GM18861 (cell line): Measurements from ENCODE around the gene FKBP4.

Experiments used
- ATAC-seq: cut with Tn5 transposase; IDR thresholded peaks from one replicate; pipeline ENCODE4 v1.9.1; 2021; ENCODE audit not compliant: unreplicated experiment

The FKBP4 gene

DNA sequence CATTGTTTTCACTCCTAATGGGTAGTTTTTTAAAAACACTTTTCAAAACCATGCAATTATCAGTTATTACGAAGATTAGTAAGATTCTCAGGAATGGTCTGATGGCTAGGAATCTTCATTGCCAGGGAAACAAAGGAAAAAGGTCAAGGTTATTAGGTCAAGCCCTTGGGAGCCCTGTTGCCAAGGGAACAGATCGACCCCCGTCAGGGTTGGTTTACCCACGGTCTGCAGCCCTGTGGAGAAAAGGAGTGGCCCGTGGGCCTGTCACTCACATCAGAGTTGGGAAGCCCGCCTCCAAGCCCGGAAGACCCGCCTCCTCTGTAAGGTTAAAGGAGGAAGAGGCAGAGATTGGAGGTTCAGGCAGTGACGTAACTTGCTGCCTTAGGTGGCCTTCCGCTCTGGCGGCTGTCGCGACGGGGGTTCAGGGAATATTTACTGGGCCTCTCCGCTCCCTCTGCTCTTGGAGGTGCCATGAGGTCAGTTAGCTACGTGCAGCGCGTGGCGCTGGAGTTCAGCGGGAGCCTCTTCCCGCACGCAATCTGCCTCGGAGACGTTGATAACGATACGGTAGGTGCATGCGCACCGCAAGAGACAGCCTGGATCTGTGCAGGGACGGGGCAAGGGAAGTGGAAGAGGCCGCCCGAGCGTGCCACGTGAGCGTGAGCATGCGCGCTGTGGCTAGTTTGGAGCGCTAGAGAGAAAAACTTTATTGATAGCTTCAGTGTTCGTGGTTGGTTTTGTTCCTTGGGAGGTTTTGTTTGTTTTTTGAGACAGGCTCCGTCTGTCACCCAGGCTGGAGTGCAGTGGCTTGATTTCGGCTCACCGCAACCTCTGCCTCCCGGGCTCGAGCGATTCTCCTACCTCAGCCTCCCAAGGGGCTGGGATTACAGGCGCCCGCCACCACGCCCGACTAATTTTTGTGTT, 17.8 kb downstream of the FKBP4 start, which contains the start of gene ITFG2:
Gene ITFG2, plus strand, starts transcription at position 379 of the 924 bp plus-strand sequence. Its CDS starts 93 bp downstream, at position 472.
- ATAC-seq, result peak; percentile 91

DNA sequence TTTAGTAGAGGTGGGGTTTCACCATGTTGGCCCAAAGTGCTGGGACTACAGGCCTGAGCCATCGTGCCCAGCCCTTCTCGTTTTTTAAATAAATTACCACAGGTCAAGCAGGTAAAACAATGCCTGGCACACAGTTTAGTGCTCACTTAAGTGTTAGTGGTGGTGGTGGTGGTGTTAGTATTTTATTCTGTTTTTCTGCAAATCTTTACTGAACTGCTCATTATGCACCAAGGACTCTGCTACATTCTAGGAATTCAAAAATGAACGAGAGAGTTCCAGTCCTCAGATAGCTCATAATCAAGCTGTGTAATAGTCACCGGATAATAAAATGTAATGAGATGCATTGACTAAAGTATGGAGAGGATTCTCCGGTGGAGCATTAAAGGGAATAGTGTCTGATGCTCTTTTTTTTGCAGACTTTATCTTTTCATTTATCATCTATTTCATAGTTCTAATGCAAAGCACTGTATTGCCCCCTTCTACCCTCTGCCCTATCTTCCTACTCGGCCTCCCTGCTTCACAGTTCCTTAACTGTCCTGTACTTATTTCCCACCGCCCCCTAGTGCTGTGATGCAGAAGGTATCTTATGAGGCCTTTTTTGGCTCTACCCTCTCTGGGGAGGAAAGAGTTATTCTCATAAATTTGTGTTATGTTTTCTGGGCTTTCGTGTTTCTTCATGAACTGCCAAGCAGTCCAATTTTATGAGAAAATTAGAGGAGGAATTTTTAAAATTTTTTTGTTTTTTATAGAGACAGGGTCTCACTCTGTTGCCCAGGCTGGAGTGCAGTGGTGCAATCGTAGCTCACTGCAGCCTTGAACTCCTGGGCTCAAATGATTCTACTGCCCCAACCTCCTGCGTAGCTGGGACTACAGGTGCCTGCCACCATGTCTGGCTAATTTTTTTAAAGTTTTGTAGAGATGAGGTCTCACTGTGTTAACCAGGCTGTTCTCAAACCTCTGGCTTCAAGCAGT, 18.7 kb downstream of the FKBP4 start:
- ATAC-seq, result peak; percentile 34

DNA sequence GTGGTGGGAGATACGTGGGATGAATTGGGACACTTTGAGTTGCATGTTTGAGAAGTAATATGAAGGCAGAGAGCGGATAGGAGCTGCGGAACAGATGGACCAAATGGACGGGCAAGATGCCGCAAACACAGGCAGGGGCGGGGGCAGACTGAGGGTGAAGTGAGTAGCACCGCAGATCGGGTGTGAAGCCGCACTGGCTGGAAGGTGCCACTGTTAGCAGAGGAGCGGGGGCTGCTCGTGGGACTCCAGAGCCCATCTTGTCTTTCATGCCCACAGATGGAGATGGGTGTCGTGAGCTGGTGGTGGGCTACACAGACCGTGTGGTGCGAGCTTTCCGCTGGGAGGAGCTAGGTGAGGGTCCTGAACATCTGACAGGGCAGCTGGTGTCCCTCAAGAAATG, 25.0 kb downstream of the FKBP4 start:
- ATAC-seq, result no peak

DNA sequence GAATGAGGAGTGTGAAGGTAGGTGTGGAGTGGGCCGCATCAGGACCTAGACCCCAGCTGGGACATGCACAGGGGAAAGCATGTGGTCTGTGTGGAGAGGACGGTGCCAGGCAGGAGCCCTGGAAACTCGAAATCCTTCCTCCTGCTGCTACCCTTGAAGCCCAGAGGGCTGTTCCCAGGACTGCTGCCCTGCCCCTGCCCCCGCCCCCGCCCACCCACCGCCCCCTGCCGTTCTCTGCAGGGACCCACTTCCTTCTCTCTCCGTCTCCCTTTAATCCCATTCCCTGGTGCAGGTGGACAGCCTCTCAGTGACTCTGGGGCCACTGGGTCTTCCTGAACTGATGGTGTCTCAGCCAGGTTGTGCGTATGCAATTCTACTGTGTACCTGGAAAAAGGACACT, 25.7 kb downstream of the FKBP4 start:
- no peak for ATAC-seq

DNA sequence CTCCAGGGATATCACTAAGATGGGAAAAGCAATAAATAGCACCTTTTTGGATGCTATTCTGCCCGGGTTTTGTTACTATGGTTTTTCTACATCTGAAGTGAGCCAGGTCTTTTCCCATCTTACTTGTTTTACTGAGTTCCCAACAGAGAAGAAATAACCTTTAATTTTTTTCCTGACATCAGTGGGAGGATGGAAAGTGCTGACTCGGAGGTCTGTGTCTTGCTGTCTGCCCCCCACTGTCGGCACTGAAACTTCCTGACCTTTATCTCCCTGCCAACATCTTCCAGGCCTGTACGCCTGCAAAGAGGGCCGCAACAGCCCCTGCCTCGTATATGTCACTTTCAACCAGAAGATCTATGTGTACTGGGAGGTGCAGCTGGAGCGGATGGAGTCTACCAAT, 28.7 kb downstream of the FKBP4 start:
- no peak for ATAC-seq

DNA sequence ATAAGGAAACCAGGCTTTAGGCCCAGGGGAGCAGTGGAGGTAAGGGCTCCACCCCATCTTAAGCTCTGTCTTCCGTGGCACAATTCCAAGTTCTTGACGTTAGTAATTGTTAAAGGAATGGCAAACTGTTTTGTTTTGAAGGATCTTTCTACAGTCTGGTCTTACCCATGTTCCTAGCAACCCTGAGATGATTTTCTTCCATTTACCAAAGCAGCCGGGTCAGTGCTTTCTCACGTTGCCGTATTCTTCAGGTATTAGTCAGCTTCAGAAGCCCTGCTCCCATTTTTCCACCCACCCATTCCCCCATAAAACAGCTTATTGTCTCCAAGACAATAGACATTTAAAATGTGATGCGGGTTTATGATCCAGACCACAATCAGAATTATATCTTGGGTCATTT, 29.8 kb downstream of the FKBP4 start:
- no peak for ATAC-seq

DNA sequence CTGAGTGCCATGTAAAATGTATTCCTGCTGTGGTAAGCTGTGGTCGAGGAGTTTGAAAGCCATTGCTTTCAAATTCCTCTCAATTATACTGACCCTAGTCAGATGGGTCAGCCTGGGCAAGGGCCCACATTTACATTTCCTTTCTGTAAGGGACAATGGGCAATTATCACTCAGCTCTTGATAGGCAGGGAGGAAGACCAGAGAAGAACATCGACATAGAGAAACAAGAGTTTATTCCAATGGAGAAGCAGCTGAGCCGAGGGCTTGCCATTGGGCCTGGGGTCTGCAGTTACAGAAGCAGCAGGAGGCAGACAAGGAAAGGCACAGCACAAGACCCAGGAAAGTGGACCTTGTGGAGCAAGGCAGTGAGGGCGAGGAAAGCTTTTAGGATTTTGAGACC, 30.4 kb downstream of the FKBP4 start:
- no peak for ATAC-seq

DNA sequence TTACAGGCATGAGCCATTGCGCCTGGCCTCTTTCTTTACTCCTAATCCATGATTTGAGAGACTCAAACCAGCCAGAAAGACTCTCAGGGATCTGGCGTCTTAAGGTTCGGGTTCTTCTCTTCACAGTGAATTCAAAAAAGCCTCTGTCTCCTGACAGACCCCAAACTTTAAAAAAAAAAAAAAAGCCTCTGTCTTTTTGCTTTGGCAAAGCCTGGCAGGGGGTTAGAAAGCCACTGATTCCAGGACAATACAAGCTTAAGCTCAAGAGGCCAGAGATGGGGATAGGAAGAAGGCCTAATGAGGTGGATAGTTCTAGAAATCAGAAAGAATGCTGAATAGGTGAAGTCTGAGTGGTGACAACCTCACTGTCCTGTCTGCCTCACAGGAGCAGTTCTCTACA, 31.3 kb downstream of the FKBP4 start:
- no peak for ATAC-seq

DNA sequence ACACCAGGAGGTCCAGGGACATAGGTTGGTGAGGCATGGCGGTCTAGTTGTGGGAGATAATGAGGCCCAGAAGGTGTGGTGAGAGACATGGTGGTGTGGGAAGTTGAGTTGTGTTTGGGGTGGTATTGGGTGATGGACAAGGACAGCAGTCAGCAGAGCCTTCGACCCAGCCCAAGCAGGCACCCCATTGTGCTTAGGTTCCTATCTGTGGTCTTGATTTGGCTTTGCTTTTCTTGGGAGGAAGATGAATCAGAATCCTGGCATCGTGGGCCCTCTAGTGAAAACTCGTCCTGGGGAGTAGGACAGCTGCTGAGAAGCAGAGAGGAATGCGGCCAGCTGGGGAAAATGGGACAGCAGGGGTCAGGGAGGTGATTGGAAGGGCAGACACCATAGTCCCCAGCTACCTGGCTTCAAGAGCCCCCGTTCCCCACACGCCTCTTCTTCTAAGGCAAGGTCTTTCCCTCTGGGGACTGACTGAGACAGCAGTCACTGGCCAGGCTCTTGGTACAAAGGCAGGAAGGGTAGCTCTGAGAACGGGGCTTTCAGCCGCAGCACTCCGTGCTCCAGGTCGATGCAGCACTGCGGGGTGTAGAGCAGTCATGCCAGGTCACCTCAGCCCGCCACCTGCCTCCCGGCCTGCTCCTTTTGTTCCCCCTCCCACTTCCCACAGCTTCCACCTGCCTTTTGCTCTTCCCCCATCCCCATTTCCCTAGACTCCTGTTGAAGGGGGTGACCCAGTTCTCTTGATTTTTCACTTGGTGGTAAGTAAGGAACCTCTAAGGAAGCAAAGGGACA, 32.1 kb downstream of the FKBP4 start:
- no peak for ATAC-seq

DNA sequence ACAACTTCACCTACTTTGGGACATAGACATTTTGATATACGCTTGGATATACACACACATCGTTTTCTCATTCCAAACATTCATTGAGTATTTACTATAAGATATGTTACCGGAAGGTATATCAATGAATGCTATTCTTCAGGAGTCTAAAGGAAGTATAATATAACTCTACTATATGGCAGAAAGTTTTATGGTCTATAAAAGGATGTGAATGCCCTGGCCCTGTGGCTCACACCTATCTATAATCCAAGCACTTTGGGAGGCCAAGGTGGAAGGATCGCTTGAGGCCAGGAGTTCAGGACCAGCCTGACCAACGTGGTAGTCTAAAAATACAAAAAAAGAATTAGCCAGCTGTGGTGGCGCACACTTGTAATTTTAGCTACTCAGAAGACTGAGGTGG, 34.5 kb downstream of the FKBP4 start:
- ATAC-seq, result no peak

DNA sequence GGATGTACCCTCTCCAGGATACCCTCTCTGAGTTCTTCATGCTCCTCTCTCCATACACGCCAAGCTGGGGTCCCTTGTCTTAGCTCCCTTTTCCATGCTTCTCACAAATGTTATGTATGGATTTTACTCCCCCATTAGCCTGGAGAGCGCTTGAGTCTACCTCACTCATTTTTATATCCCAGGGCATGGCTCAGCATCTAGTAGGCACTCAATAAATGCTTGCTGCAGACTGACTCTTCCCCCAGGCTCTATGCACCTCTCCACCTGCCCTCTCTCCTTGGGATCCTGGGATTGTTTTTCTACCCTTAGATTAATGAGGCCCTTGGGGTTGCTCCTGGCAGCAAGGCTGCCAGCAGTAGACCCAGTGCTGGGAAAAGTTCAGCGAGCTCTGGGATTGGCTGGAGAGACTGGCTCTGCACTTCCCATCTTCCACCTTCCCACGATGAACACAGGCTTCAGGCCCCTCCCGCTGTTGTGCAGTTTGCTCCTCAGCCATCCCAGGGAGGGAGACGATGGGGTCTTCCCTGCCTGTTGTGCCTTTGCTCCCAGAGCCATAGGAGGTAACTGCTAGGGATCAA, 37.9 kb downstream of the FKBP4 start:
- ATAC-seq, result no peak

DNA sequence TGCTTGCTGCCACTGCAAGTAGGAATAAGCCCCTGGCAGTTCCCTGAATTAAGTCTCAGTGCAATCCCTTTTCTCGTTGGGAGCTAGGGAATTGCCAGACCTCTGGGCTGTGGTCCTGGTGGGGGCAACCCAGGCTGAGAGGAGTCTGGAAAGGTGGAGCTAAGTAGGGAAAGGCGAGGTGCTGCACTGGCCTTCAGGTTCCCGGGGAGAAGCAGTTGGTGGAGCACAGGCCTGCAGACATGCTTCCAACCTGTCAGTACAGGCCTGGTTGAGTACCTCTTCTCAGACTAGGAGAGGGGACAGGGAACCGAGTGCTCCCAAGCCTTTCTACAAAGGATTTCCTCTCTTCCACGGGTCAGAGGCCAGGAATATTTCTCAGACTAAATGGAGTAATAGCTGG, 38.6 kb downstream of the FKBP4 start:
- no peak for ATAC-seq

DNA sequence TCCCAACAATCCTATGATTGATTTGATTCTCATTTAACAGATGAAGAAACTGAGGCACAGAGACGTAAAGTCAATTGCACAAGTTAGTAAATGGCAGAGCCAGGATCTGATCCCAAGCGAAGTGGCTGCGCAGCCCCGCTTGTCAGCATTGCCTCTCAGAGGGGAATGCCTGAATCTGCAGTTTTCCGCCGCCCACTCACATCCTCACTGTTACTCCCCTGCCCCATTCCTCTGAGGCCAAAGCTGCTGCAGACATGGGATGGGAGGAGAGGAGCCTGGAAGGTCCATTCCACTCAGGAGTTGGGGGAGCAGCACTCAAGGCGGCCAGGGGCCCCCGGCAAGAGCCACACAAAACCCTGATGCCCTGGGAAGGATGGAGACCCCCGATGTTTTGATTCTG, 39.0 kb downstream of the FKBP4 start:
- no peak for ATAC-seq

DNA sequence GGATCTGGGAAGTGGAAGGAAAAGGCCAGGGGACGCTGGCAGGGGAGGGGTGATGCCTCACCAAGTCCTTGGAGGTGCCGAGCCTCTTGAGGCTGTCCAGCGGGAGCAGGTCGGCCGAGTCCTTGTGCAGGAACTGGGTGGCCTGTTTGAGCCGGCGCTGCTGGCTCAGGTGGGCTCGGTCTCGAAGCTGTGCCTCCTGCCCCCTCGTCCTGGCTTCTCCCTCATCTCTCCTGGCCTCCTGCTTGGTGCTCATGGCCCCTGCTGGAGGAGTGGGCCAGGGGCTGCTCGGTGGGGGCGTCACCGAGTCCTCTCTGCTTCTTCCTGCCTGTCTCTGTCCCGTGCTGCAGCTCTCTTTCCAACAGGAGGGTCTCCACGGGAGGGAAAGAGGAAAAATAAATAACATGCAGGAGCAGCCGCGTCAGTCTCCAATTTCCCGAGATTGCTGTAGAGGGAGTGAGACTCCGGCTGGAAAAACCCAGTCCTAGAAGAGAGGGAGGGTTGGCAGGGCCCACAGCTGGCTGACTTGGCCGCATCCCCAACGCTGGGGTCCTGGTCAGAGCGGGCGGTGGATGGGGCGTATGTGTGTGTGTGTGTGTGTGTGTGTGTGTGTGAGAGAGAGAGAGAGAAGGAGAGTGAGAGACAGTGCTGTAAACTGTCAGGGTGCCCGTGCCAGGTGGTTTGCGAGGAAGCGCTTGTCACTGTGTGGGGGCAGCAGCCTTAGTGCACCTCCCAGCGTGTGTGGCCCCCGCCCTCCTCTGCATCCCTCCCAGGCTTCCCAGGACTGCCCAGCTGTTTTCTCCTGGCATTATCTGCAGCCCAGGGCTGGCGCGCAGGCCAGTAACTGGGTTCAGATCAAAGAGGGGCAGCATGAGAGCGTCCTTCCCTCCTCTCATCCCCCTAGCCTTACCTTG, 40.1 kb downstream of the FKBP4 start, which contains the start of gene NRIP2:
Gene NRIP2, minus strand, starts transcription at position 455 of the 911 bp plus-strand sequence. Its CDS starts 52 bp downstream, at position 403.
- no peak for ATAC-seq

DNA sequence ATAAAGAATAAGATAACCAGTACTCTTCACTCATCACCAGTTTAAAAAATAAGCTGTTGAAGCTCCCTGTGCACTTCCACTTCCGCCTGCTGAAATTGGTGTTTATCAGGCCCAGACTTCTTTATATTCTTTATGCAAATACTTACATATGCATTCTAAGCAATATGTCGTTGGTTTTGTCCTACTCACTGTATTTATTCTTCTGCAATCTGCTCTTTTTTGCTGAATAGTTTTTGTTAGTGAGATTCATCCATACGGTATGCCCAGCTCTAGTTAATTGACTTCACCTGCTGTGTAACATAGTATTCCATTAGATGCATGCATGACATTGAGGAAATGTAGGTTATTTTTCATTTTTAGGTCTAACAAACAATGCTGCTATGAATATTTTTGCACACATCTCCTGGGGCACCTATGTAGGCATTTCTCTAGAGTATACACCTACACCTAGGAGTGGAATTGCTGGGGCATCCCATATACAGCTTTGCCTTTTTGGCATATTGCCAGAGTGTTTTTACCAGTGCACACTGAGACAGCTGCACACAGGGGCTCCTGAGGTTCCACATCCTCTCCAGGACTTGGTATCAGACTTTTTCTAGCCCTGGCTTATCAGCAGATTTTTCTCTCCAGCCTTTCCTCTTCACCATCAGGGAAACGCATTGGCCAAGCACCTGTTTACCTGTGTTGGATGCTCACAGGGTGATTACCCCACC, 41.1 kb downstream of the FKBP4 start:
- ATAC-seq, result no peak

DNA sequence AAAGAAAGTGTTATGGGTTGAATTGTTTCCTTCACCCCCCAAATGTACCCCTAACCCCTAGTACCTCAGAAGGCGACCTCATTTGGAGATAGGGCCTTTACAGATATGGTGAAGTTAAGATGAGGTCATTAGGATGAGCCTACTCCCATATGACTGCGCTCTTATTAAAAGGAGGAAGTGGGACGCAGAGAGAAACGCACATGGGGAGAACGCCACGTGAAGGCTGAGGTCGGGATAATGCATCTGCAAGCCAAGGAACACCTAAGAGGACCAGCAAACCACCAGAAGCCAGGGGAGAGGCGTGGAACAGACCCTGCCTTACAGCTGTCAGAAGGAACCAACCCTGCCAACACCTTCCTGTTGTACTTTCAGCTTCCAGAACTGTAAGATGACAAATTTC, 41.8 kb downstream of the FKBP4 start:
- ATAC-seq, result no peak

DNA sequence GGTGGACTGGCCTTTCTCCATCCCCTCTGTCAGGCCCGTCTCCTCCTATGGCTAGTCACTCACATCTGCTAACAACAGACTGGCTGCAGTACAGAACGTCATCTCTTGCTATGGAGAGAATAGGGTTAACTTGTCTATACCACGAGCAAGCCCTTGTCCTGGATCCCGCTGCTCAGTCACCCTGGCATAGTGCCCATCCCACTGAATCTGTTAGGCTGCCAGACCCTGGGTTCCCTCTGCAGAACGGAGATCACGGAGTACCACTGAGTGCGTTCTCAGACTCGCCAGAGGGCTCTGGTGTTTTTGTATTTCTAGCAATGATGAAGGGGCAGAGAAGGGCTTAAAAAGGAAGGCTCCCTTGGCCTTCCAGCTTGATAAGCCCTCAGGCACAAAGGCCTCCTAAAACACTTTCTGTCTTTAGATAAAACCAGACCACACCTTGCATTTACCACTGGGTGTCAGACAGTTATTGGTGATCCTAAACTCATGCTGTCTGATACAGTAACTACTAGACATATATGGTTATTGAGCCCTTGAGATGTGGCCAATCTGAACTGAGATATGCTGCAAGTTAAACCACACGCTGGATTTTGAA, 46.4 kb downstream of the FKBP4 start:
- ATAC-seq, result no peak

DNA sequence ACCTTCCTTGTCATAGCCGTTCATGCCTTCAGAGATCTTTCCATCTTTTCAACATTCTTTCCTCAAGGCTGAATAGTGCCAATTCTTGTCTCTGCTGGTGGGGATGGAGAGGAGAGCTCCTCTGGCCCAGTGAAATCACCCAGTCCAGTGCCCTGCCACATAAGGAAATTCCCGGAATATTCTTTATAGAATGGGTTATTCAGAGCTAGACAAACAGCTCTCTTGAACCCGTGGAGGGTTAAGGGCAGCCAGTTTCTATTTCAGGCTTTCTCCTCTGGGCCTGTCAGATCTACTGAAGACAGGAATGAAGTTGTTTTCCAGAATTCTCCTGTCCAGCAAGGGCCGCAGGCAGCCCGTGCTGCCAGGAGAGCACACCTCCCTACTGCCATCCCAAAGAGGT, 48.2 kb downstream of the FKBP4 start:
- no peak for ATAC-seq
